Measurements from ENCODE around the gene ERGIC1.

The ERGIC1 gene

GRCh38 chr5:172931001-172931536 lies 97.0 kb downstream of the ERGIC1 start:
- H3K27ac ChIP-seq = peak overlapping the region; percentile 88
- DNase-seq (ENCODE audit: low read depth, low spot score) = peak; percentile 40

- H3K27ac ChIP-seq = peak overlapping the region; percentile 88
- no peak for DNase-seq (ENCODE audit: low read depth, low spot score)
Observed at GRCh38 chr5:172932313-172933017, 98.4 kb downstream of the ERGIC1 start.

- no peak overlapping the region for H3K27ac ChIP-seq
- DNase-seq (ENCODE audit: low read depth, low spot score) = no peak
Observed at GRCh38 chr5:172933238-172933637, 99.2 kb downstream of the ERGIC1 start.

GRCh38 chr5:172935096-172935495 lies 101.0 kb downstream of the ERGIC1 start:
- no peak for DNase-seq (ENCODE audit: low read depth, low spot score)
- no peak overlapping the region for H3K27ac ChIP-seq

GRCh38 chr5:172936401-172936800 lies 102.3 kb downstream of the ERGIC1 start:
- no peak overlapping the region for H3K27ac ChIP-seq
- DNase-seq (ENCODE audit: low read depth, low spot score) = no peak

GRCh38 chr5:172939071-172939470 lies 105.0 kb downstream of the ERGIC1 start:
- no peak for DNase-seq (ENCODE audit: low read depth, low spot score)
- H3K27ac ChIP-seq = no peak overlapping the region

GRCh38 chr5:172939611-172940267 lies 105.7 kb downstream of the ERGIC1 start:
- DNase-seq (ENCODE audit: low read depth, low spot score) = no peak
- H3K27ac ChIP-seq = no peak overlapping the region

GRCh38 chr5:172940268-172941066 lies 106.4 kb downstream of the ERGIC1 start:
- DNase-seq (ENCODE audit: low read depth, low spot score) = no peak
- H3K27ac ChIP-seq = no peak overlapping the region

GRCh38 chr5:172941067-172941516 lies 107.0 kb downstream of the ERGIC1 start:
- H3K27ac ChIP-seq = no peak overlapping the region
- DNase-seq (ENCODE audit: low read depth, low spot score) = no peak

- no peak for DNase-seq (ENCODE audit: low read depth, low spot score)
- no peak overlapping the region for H3K27ac ChIP-seq
Observed at GRCh38 chr5:172942556-172942955, 108.5 kb downstream of the ERGIC1 start.

GRCh38 chr5:172943283-172943841 lies 109.3 kb downstream of the ERGIC1 start:
- no peak overlapping the region for H3K27ac ChIP-seq
- DNase-seq (ENCODE audit: low read depth, low spot score) = no peak

GRCh38 chr5:172943906-172944305 lies 109.9 kb downstream of the ERGIC1 start:
- H3K27ac ChIP-seq = no peak overlapping the region
- no peak for DNase-seq (ENCODE audit: low read depth, low spot score)

- no peak for DNase-seq (ENCODE audit: low read depth, low spot score)
- no peak overlapping the region for H3K27ac ChIP-seq
Observed at GRCh38 chr5:172944741-172945140, 110.7 kb downstream of the ERGIC1 start.

GRCh38 chr5:172945151-172945550 lies 111.1 kb downstream of the ERGIC1 start:
- H3K27ac ChIP-seq = no peak overlapping the region
- no peak for DNase-seq (ENCODE audit: low read depth, low spot score)

GRCh38 chr5:172946146-172946545 lies 112.1 kb downstream of the ERGIC1 start:
- H3K27ac ChIP-seq = no peak overlapping the region
- DNase-seq (ENCODE audit: low read depth, low spot score) = no peak

- no peak overlapping the region for H3K27ac ChIP-seq
- no peak for DNase-seq (ENCODE audit: low read depth, low spot score)
Observed at GRCh38 chr5:172949426-172949825, 115.4 kb downstream of the ERGIC1 start.

GRCh38 chr5:172950176-172950965 lies 116.3 kb downstream of the ERGIC1 start:
- DNase-seq (ENCODE audit: low read depth, low spot score) = no peak
- H3K27ac ChIP-seq = no peak overlapping the region

GRCh38 chr5:172951371-172952033 lies 117.5 kb downstream of the ERGIC1 start:
- no peak for DNase-seq (ENCODE audit: low read depth, low spot score)
- H3K27ac ChIP-seq = peak overlapping the region; percentile 93

GRCh38 chr5:172952034-172952511 lies 118.0 kb downstream of the ERGIC1 start:
- H3K27ac ChIP-seq = peak overlapping the region; percentile 93
- no peak for DNase-seq (ENCODE audit: low read depth, low spot score)

All from epithelial cell of prostate (primary cell).